ENCODE results near the gene NUTM2E. TPM values are rescaled to one million over a fixed set of nuclear protein-coding genes. Genes with fewer than 3 reads are reported as not detected.
A peak's percentile ranks its signal among the peaks of the same experiment; 100 is the strongest.
"Not testable (repeated sequence)": the region's sequence is repeated elsewhere in the genome, so short reads cannot be mapped to it uniquely, and the experiment has no call there.

The NUTM2E gene
- not detected in 2 replicates for total RNA-seq (2012; rRNA removed)
- not detected in 2 replicates for polyA plus RNA-seq (2012; rRNA removed)
- not detected in 2 replicates for polyA plus RNA-seq (2012; cell fraction: cytosol; rRNA removed)
- polyA plus RNA-seq (2012; cell fraction: nucleus; rRNA removed; ENCODE audit: low replicate concordance) = 0.05 TPM in 1 of 2 replicates, not detected in the other
- Bru-seq, nascent RNA = percentile 8 among the genes with signal in this experiment
- BruChase-seq, experiment 1, labeled RNA remaining after a 6-hour chase = percentile 0 among the genes with signal in this experiment
- percentile 0 among the genes with signal in this experiment for BruChase-seq, experiment 2, labeled RNA remaining after a 2-hour chase
- long read RNA-seq = 0 reads

- H4K5ac ChIP-seq (ENCODE audit: low read depth, low read length); in situ Hi-C loops (cut with MboI; ENCODE audit: low sequenced_read_pairs); H4K20me1 ChIP-seq (ENCODE audit: insufficient read depth, low read length); BruUV-seq (replicated peaks); H2AK9ac ChIP-seq (replicated peaks; ENCODE audit: low read depth, low read length, poor library complexity); H2BK20ac ChIP-seq (ENCODE audit: low read depth, low read length); CTCF ChIA-PET; H3K56ac ChIP-seq (ENCODE audit: extremely low read depth, insufficient read depth, low read length); H4K91ac ChIP-seq (ENCODE audit: insufficient read depth, low read depth, low read length); H3K23ac ChIP-seq (ENCODE audit: low read depth, low read length); H2AK5ac ChIP-seq (ENCODE audit: low read depth, low read length); H3K79me1 ChIP-seq (ENCODE audit: low read depth in 1 of 2, low read length in 2 of 2); H3K36me3 ChIP-seq (ENCODE audit: control insufficient read depth, insufficient read depth, low read length); H3K18ac ChIP-seq (ENCODE audit: low read depth, low read length); POLR2A ChIA-PET (ENCODE audit: unreplicated experiment); H3K9me1 ChIP-seq (ENCODE audit: insufficient read depth, low read length); H3K4me1 ChIP-seq (ENCODE audit: control insufficient read depth, insufficient read depth, low read length); H2BK15ac ChIP-seq (ENCODE audit: low read depth, low read length); intact Hi-C loops (cut with micrococcal nuclease); dilution Hi-C loops (cut with HindIII; ENCODE audit: low sequenced_read_pairs, unreplicated experiment); H3K27me3 ChIP-seq (ENCODE audit: control insufficient read depth, insufficient read depth, low read length); H3K4ac ChIP-seq (ENCODE audit: low read depth, low read length); H3K9me3 ChIP-seq (ENCODE audit: control insufficient read depth, insufficient read depth, low read length): not testable (repeated sequence)
- peak within 1 kb of the TSS in 1 of 2 experiments; percentile 44; a peak in 2 of 4 replicates for H4K8ac ChIP-seq (ENCODE audit: low read depth in 2 of 2, low read length in 2 of 2)
- peak within 1 kb of the TSS; percentile 62; the same call in 1 of the 2 replicates for H3K4me2 ChIP-seq (ENCODE audit: low read depth, low read length)
- peak within 1 kb of the TSS; percentile 50 for H2BK5ac ChIP-seq (ENCODE audit: low read depth, low read length, poor library complexity, severe bottlenecking)
- H2AFZ ChIP-seq (replicated peaks; ENCODE audit: low read length, poor library complexity) = peak within 1 kb of the TSS; percentile 76
- peak; percentile 75 for TF ChIP-seq POLR2A (IDR thresholded peaks at IDR 0.05; ENCODE audit: low read depth, low read length)
- TF ChIP-seq, protein P1, sequence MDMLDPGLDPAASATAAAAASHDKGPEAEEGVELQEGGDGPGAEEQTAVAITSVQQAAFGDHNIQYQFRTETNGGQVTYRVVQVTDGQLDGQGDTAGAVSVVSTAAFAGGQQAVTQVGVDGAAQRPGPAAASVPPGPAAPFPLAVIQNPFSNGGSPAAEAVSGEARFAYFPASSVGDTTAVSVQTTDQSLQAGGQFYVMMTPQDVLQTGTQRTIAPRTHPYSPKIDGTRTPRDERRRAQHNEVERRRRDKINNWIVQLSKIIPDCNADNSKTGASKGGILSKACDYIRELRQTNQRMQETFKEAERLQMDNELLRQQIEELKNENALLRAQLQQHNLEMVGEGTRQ (IDR thresholded peaks at IDR 0.05; ENCODE audit: low read depth, low read length) = peak; percentile 71
- peak; percentile 92 for ATAC-seq (ENCODE audit: low read depth)
- no CpG with 5 or more reads among the region's 78 CpGs for WGBS, 2 experiments (ENCODE audit: extremely low coverage in 2 of 2, insufficient read length in 1 of 2)
- H3K9ac ChIP-seq (ENCODE audit: low read depth, low read length) = peak within 1 kb of the TSS; percentile 83
- H2BK120ac ChIP-seq (ENCODE audit: low read depth, low read length) = 0 out of 2 replicates have a peak within 1 kb of the TSS, but pooled peaks have one; percentile 19
- 0 out of 2 replicates have a peak within 1 kb of the TSS, but pooled peaks have one; percentile 19 for H3K14ac ChIP-seq (replicated peaks; ENCODE audit: low read depth, low read length)
- H3K4me3 ChIP-seq (ENCODE audit: insufficient read depth, low read depth, low read length) = peak within 1 kb of the TSS; percentile 70
- DNase-seq = peak; percentile 60
- H3K27ac ChIP-seq (ENCODE audit: insufficient read depth, low read length) = peak within 1 kb of the TSS; percentile 89
Observed at GRCh38 chr10:79826496-79827215, at the start of gene NUTM2E. Gene NUTM2E (plus strand): TSS chr10:79826739. CDS start chr10:79841741, 15,002 bp downstream.

DNA sequence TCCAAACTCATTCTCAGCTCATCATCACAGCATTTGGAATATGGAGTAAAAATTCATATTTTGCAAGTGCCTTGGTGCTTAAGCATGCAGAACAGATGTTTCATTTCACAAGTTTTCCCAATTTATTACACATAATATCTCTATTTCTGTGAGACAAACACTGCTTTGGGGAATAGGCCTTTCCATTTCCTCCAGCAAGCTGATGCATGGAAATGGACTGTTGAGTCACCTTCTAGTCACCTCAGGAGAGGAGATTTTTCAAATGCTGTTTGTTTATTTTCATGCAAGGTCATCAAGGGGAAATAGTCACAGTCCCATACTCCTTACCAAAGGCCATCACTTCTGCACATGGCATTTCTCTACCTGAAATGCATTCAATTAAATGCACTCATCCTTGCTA, 48.5 kb upstream of the NUTM2E start:
- H3K18ac ChIP-seq (ENCODE audit: low read depth, low read length); H3K4me3 ChIP-seq (ENCODE audit: insufficient read depth, low read depth, low read length); H4K20me1 ChIP-seq (ENCODE audit: insufficient read depth, low read length); H3K4me2 ChIP-seq (ENCODE audit: low read depth, low read length); H2BK120ac ChIP-seq (ENCODE audit: low read depth, low read length); BruUV-seq (replicated peaks); H3K36me3 ChIP-seq (ENCODE audit: control insufficient read depth, insufficient read depth, low read length); dilution Hi-C loops (cut with HindIII; ENCODE audit: low sequenced_read_pairs, unreplicated experiment); H3K9me1 ChIP-seq (ENCODE audit: insufficient read depth, low read length); H2AK5ac ChIP-seq (ENCODE audit: low read depth, low read length); H2BK20ac ChIP-seq (ENCODE audit: low read depth, low read length); H3K56ac ChIP-seq (ENCODE audit: extremely low read depth, insufficient read depth, low read length); H3K14ac ChIP-seq (replicated peaks; ENCODE audit: low read depth, low read length); H3K23ac ChIP-seq (ENCODE audit: low read depth, low read length); H3K4me1 ChIP-seq (ENCODE audit: control insufficient read depth, insufficient read depth, low read length); H2BK15ac ChIP-seq (ENCODE audit: low read depth, low read length); CTCF ChIA-PET; H3K9me3 ChIP-seq (ENCODE audit: control insufficient read depth, insufficient read depth, low read length); H3K4ac ChIP-seq (ENCODE audit: low read depth, low read length); H2AK9ac ChIP-seq (replicated peaks; ENCODE audit: low read depth, low read length, poor library complexity); POLR2A ChIA-PET (ENCODE audit: unreplicated experiment); in situ Hi-C loops (cut with MboI; ENCODE audit: low sequenced_read_pairs); H3K27me3 ChIP-seq (ENCODE audit: control insufficient read depth, insufficient read depth, low read length); H3K79me1 ChIP-seq (ENCODE audit: low read depth in 1 of 2, low read length in 2 of 2); H2BK5ac ChIP-seq (ENCODE audit: low read depth, low read length, poor library complexity, severe bottlenecking); H4K91ac ChIP-seq (ENCODE audit: insufficient read depth, low read depth, low read length); H4K8ac ChIP-seq (ENCODE audit: low read depth in 2 of 2, low read length in 2 of 2); H2AFZ ChIP-seq (replicated peaks; ENCODE audit: low read length, poor library complexity); H3K27ac ChIP-seq (ENCODE audit: insufficient read depth, low read length); H3K9ac ChIP-seq (ENCODE audit: low read depth, low read length); H4K5ac ChIP-seq (ENCODE audit: low read depth, low read length): not testable (repeated sequence)
- intact Hi-C loops (cut with micrococcal nuclease) = loop anchor here (2.0 kb wide), 1 partner anchor 151 kb away; no protein-coding TSS in a partner anchor
- ATAC-seq (ENCODE audit: low read depth) = peak; percentile 67
- DNase-seq = peak; percentile 0
